ENCODE data around the gene HEBP2.
"Not testable (repeated sequence)": the region's sequence is repeated elsewhere in the genome, so short reads cannot be mapped to it uniquely, and the experiment has no call there.

The HEBP2 gene

GRCh38 chr6:138424004-138424904 is 20.2 kb downstream of the HEBP2 start:
- no peak for FAIRE-seq

GRCh38 chr6:138425256-138425655 is 21.2 kb downstream of the HEBP2 start:
- not testable (repeated sequence) for FAIRE-seq

- no peak for FAIRE-seq
Observed at GRCh38 chr6:138426500-138427123, 22.6 kb downstream of the HEBP2 start.

GRCh38 chr6:138427701-138428100 is 23.7 kb downstream of the HEBP2 start:
- no peak for FAIRE-seq

- FAIRE-seq, result peak; percentile 86
Observed at GRCh38 chr6:138428944-138429598, 25.0 kb downstream of the HEBP2 start.

GRCh38 chr6:138429761-138430160 is 25.7 kb downstream of the HEBP2 start:
- no peak for FAIRE-seq

- no peak for FAIRE-seq
Observed at GRCh38 chr6:138430361-138431145, 26.5 kb downstream of the HEBP2 start.

- no peak for FAIRE-seq
Observed at GRCh38 chr6:138431256-138432062, 27.4 kb downstream of the HEBP2 start.

- no peak for FAIRE-seq
Observed at GRCh38 chr6:138432063-138432356, 28.0 kb downstream of the HEBP2 start.

- no peak for FAIRE-seq
Observed at GRCh38 chr6:138434096-138434495, 30.1 kb downstream of the HEBP2 start.

GRCh38 chr6:138434925-138435324 is 30.9 kb downstream of the HEBP2 start:
- FAIRE-seq, result no peak

GRCh38 chr6:138439546-138439945 is 35.5 kb downstream of the HEBP2 start:
- no peak for FAIRE-seq

GRCh38 chr6:138440296-138440695 is 36.3 kb downstream of the HEBP2 start:
- FAIRE-seq, result no peak

- FAIRE-seq, result no peak
Observed at GRCh38 chr6:138440758-138441357, 36.8 kb downstream of the HEBP2 start.

- no peak for FAIRE-seq
Observed at GRCh38 chr6:138441965-138442364, 37.9 kb downstream of the HEBP2 start.

GRCh38 chr6:138442663-138443062 is 38.6 kb downstream of the HEBP2 start:
- FAIRE-seq, result peak; percentile 60

- no peak for FAIRE-seq
Observed at GRCh38 chr6:138443979-138444378, 40.0 kb downstream of the HEBP2 start.

GRCh38 chr6:138446821-138447220 is 42.8 kb downstream of the HEBP2 start:
- FAIRE-seq, result no peak

- FAIRE-seq, result no peak
Observed at GRCh38 chr6:138450445-138450844, 46.4 kb downstream of the HEBP2 start.

GRCh38 chr6:138451043-138451442 is 47.0 kb downstream of the HEBP2 start:
- FAIRE-seq, result no peak

GRCh38 chr6:138454981-138455706 is 51.1 kb downstream of the HEBP2 start:
- no peak for FAIRE-seq

All from endometrium (tissue), 2 donors.